ENCODE data around the gene CCNI2.
"Not testable (repeated sequence)": the region's sequence is repeated elsewhere in the genome, so short reads cannot be mapped to it uniquely, and the experiment has no call there.

Gene CCNI2

DNA sequence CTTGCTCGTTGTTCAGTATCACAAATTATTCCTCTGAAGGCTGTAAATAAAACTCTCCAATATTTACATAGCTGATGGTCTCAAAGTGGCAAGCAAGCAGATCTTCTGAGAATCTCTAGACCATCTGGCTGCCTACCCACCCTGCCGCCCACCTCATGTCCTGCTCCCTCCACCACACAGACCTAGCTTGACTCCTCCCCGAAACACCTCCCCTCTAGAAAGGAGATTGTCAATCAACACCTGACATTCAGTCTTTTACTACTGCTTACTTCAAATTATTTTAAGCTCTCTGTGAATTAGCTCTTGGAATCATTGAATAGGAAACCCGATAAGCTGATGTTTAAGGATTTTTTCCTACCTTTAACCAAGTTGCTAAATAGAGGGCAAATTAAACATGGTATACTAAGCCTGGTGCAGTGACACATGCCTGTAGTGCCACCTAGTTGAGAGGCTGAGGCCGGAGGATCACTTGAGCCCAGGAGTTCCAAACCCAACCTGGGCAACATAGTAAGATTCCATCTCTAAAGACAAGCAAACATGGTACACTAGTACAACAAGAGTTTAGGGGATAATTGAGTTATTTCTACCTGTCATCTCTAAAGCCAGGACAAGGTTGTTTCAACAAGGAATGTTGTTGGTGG, 54.9 kb downstream of the CCNI2 start:
- H3K4me3 ChIP-seq (ENCODE audit: low read depth, low read length), result no peak overlapping the region
- no peak for DNase-seq (ENCODE audit: low read depth)
- TF ChIP-seq, protein P1, sequence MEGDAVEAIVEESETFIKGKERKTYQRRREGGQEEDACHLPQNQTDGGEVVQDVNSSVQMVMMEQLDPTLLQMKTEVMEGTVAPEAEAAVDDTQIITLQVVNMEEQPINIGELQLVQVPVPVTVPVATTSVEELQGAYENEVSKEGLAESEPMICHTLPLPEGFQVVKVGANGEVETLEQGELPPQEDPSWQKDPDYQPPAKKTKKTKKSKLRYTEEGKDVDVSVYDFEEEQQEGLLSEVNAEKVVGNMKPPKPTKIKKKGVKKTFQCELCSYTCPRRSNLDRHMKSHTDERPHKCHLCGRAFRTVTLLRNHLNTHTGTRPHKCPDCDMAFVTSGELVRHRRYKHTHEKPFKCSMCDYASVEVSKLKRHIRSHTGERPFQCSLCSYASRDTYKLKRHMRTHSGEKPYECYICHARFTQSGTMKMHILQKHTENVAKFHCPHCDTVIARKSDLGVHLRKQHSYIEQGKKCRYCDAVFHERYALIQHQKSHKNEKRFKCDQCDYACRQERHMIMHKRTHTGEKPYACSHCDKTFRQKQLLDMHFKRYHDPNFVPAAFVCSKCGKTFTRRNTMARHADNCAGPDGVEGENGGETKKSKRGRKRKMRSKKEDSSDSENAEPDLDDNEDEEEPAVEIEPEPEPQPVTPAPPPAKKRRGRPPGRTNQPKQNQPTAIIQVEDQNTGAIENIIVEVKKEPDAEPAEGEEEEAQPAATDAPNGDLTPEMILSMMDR (IDR thresholded peaks at IDR 0.05; ENCODE audit: insufficient read depth, low read depth, low read length, missing control alignments), result no peak

DNA sequence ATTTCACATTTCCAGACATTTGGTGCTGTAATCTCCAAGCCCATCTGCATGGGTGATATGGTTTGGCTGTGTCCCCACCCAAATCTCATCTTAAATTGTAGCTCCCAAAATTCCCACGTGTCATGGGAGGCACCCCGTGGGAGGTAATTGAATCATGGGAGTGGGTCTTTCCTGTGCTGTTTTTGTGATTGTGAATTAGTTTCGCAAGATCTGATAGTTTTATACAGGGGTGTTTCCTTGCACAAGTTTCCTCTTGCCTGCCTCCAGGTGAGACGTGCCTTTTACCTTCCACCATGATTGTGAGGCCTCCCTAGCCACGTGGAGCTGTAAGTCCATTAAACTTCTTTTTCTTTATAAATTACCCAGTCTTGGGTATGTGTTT, 55.5 kb downstream of the CCNI2 start:
- not testable (repeated sequence) for DNase-seq (ENCODE audit: low read depth)

More for the DNA sequence above, 55.5 kb downstream of the CCNI2 start:
- H3K4me3 ChIP-seq (ENCODE audit: low read depth, low read length), result not testable (repeated sequence)
